Suppressor macrophage treated with lipopolysaccharide for 4 hours (primary cell): Measurements from ENCODE around the gene SEMA5A.

Source experiments
- DNase-seq: peaks from one replicate; pipeline ENCODE4 v3.0.0-alpha.2; 2020

The SEMA5A gene

GRCh38 chr5:9314558-9314957, 231.3 kb downstream of the SEMA5A start:
- DNase-seq, result no peak

- DNase-seq, result no peak
Observed at GRCh38 chr5:9313751-9314150, 232.1 kb downstream of the SEMA5A start.

- DNase-seq, result no peak
Observed at GRCh38 chr5:9307150-9307549, 238.7 kb downstream of the SEMA5A start.

- DNase-seq, result no peak
Observed at GRCh38 chr5:9302218-9302617, 243.7 kb downstream of the SEMA5A start.

GRCh38 chr5:9301200-9301599, 244.7 kb downstream of the SEMA5A start:
- DNase-seq, result no peak

- DNase-seq, result no peak
Observed at GRCh38 chr5:9297134-9297533, 248.7 kb downstream of the SEMA5A start.

GRCh38 chr5:9295466-9295801, 250.4 kb downstream of the SEMA5A start:
- DNase-seq, result no peak

GRCh38 chr5:9294793-9295465, 250.9 kb downstream of the SEMA5A start:
- no peak for DNase-seq

- DNase-seq, result no peak
Observed at GRCh38 chr5:9288234-9288633, 257.6 kb downstream of the SEMA5A start.

- DNase-seq, result no peak
Observed at GRCh38 chr5:9284781-9285307, 261.0 kb downstream of the SEMA5A start.

- DNase-seq, result no peak
Observed at GRCh38 chr5:9284272-9284671, 261.6 kb downstream of the SEMA5A start.

GRCh38 chr5:9283473-9283872, 262.4 kb downstream of the SEMA5A start:
- DNase-seq, result no peak

GRCh38 chr5:9283021-9283420, 262.9 kb downstream of the SEMA5A start:
- DNase-seq, result no peak

GRCh38 chr5:9282211-9282610, 263.7 kb downstream of the SEMA5A start:
- DNase-seq, result no peak

GRCh38 chr5:9279774-9280173, 266.1 kb downstream of the SEMA5A start:
- no peak for DNase-seq

GRCh38 chr5:9278921-9279603, 266.8 kb downstream of the SEMA5A start:
- DNase-seq, result no peak

- no peak for DNase-seq
Observed at GRCh38 chr5:9269014-9269413, 276.9 kb downstream of the SEMA5A start.

GRCh38 chr5:9268226-9268625, 277.6 kb downstream of the SEMA5A start:
- DNase-seq, result no peak

- DNase-seq, result no peak
Observed at GRCh38 chr5:9265441-9266287, 280.2 kb downstream of the SEMA5A start.

GRCh38 chr5:9264301-9264700, 281.6 kb downstream of the SEMA5A start:
- no peak for DNase-seq

- DNase-seq, result no peak
Observed at GRCh38 chr5:9263656-9264055, 282.2 kb downstream of the SEMA5A start.

- no peak for DNase-seq
Observed at GRCh38 chr5:9251379-9251980, 294.4 kb downstream of the SEMA5A start.

- DNase-seq, result no peak
Observed at GRCh38 chr5:9249231-9249630, 296.6 kb downstream of the SEMA5A start.
